HG03432 (cell line): ENCODE results near the gene HEXB.
"Not testable (repeated sequence)": the region's sequence is repeated elsewhere in the genome, so short reads cannot be mapped to it uniquely, and the experiment has no call there.

Experiments
- ATAC-seq: cut with Tn5 transposase; IDR thresholded peaks from one replicate; pipeline ENCODE4 v1.9.1; 2021; ENCODE audit warnings: mild to moderate bottlenecking, moderate library complexity; ENCODE audit not compliant: unreplicated experiment

HEXB gene

GRCh38 chr5:74657165-74657564 is 27.9 kb upstream of the HEXB start:
- no peak for ATAC-seq

DNA sequence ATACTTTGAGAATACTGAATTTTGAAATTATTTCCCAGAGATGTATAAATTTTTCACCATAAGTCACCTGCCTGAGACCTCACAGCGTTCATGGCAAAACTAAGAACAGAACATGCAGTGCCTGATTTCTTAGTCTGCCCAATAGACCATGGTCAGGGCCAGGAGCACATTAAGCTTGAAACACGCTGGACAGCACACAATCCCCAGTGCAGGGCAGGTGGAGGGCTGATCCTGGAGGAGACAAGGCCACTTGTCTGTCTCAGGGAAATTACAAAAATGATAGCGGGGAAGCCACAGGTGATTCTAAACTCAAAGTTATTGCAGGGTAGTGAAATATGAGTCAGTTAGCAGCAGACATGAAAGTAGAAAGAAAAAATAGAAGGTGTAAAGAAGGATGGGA is 25.9 kb upstream of the HEXB start:
- no peak for ATAC-seq

DNA sequence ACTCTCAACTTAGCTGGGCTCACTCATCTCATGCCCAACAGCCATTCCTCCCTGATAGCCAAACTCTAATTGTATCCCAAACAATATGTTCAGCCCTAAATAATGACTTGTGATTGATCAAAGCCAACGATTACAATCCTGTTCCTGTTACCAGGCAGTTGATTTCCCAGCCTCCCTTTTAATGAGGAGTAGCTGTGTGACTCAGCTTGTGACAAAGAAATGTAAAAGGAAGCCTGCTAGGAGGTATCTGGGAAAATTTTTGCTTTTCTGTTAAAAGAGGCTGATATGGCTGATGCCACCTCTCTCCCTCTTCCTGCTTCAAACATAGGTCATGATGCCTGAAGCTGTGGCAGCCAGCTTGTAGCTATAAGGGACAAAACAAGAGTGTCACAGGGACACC is 24.9 kb upstream of the HEXB start:
- ATAC-seq = no peak

DNA sequence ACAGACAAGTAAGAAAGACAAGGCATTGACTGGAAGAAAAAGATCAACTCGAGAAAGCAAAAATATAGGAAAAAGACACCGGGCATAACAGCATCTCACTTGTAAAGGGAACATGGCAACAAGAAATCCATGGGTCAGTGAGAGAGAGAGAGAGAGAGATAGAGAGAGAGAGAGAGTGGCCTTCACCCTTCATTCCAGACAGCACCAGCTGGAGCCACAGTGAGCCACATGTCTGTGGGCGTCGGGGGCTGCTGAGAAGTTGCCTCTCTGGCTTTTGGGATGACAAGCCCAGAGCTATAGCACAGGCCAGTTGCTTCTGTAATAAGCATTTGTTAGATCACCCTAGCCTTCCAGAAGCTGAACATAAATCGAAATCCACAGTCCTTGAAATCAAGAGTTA is 24.2 kb upstream of the HEXB start:
- no peak for ATAC-seq

GRCh38 chr5:74664551-74664950 is 20.5 kb upstream of the HEXB start:
- no peak for ATAC-seq

DNA sequence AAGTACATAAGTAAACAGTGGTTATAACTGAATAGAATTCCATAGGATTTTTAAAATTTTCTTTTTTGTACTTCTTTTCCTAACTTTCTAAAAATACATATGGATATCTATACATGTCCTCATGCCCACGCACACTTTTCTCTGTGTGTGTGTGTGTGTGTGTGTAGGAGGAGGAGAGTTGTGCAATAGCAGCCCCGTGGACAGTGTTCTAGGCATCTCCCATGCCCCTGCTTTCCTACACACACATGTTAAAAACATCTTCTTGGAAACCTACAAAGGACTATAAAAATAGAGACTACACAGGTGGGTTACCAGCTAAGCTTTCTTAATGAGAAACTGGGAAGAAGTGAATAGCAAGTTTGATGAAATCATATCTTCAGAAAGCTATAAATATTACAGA is 19.8 kb upstream of the HEXB start:
- ATAC-seq = no peak

DNA sequence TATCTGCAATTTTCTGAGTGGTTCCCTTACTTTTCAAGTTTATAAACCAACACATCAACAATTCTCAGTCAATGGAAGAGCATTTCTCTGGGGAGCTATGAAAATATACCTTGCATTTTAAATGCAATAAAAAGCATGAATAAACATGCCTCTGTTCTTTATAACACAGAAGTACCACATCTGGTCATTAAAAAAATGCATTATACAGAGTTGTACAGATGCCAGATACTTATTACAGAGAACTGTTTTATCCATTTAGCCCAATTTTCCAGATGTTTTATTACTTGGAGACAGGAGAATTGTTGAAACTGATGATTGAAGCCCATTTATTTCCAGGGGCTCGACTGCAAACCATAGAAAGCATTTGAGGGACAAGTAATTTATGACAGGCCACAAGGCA is 19.2 kb upstream of the HEXB start:
- no peak for ATAC-seq

DNA sequence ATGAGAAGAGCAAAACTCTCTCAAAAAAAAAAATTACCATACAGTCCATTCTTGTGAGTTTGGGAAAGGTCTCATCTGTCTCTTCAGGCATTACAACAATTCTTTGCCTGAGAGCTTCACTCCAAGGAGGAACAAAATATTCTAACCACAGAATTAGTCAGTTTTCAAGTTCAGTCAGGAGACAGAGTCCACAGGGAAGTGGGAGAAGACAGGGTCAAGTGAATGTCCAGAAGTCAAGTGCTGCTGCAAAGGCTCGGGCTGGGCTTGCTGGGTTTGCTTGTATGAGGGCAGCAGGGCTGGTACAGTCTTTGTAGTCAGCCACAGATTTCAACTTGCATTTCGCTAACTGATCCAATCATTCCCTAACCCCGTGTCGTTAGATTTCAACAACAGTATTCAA is 17.6 kb upstream of the HEXB start:
- ATAC-seq = no peak

- no peak for ATAC-seq
Measured at GRCh38 chr5:74669821-74670220, 15.2 kb upstream of the HEXB start.

- no peak for ATAC-seq
Measured at GRCh38 chr5:74670396-74671038, 14.5 kb upstream of the HEXB start.

- ATAC-seq = no peak
Measured at GRCh38 chr5:74672215-74672877, 12.7 kb upstream of the HEXB start.

- ATAC-seq = no peak
Measured at GRCh38 chr5:74673011-74673790, 11.8 kb upstream of the HEXB start.

GRCh38 chr5:74676466-74676865 is 8.6 kb upstream of the HEXB start:
- ATAC-seq = not testable (repeated sequence)

DNA sequence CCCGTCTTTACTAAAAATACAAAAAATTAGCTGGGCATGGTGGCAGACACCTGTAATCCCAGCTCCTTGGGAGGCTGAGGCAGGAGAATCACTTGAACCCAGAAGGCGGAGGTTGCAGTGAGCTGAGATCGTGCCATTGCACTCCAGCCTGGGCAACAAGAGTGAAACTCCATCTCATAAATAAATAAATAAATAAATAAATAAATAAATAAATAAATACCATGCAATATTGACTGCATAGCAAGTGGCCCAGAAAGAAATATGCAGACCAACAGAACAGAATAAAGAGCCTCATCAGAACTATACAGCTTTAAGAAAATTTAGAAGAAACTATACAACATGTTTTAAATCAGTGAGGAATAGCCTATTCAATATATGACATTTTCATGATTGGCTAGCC is 6.9 kb upstream of the HEXB start:
- not testable (repeated sequence) for ATAC-seq

- not testable (repeated sequence) for ATAC-seq
Measured at GRCh38 chr5:74679300-74679699, 5.7 kb upstream of the HEXB start.

GRCh38 chr5:74679966-74680365 is 5.1 kb upstream of the HEXB start:
- no peak for ATAC-seq

GRCh38 chr5:74685979-74686631 is 1.1 kb downstream of the HEXB start:
- ATAC-seq = peak; percentile 54

- no peak for ATAC-seq
Measured at GRCh38 chr5:74686962-74687751, 2.1 kb downstream of the HEXB start.

GRCh38 chr5:74693191-74693590 is 8.2 kb downstream of the HEXB start:
- no peak for ATAC-seq

DNA sequence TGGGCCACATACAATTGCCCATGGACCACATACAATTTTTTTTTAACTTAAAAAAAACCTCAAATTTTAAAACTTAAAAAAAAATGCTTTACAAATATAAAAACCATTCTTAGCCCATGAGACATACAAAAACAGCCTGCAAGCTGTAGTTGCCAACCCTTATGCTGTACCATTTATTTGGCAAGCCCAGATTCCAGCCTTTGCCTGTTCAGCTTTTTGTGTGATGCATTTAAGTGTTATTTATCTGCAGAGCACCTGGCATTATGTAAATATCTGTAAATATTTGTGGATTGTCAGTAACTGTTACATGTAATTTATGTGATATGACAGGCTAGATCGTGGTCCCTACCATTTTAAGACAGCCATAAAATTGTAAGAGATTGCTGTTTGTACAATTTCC is 32.6 kb downstream of the HEXB start:
- no peak for ATAC-seq

GRCh38 chr5:74722271-74722670 is 37.2 kb downstream of the HEXB start:
- ATAC-seq = no peak
